ENCODE results near the gene KCNN4.
"Not testable (repeated sequence)": the region's sequence is repeated elsewhere in the genome, so short reads cannot be mapped to it uniquely, and the experiment has no call there.

Gene KCNN4

GRCh38 chr19:43798546-43799409, 18.0 kb upstream of the KCNN4 start:
- peak in 1 of 2 donors; percentile 64 for DNase-seq (ENCODE audit: low read depth in 2 of 2)

GRCh38 chr19:43798026-43798545, 17.3 kb upstream of the KCNN4 start:
- DNase-seq (ENCODE audit: low read depth in 2 of 2), result no peak

- no peak for DNase-seq (ENCODE audit: low read depth in 2 of 2)
These were observed 16.8 kb upstream of the KCNN4 start for GRCh38 chr19:43797556-43797955.

- no peak for DNase-seq (ENCODE audit: low read depth in 2 of 2)
These were observed 16.3 kb upstream of the KCNN4 start for GRCh38 chr19:43797118-43797517.

GRCh38 chr19:43790587-43790986, 9.8 kb upstream of the KCNN4 start:
- DNase-seq (ENCODE audit: low read depth in 2 of 2), result no peak

GRCh38 chr19:43789029-43789428, 8.3 kb upstream of the KCNN4 start:
- no peak for DNase-seq (ENCODE audit: low read depth in 2 of 2)

- no peak for DNase-seq (ENCODE audit: low read depth in 2 of 2)
These were observed 5.9 kb upstream of the KCNN4 start for GRCh38 chr19:43786665-43787064.

- no peak for DNase-seq (ENCODE audit: low read depth in 2 of 2)
These were observed 4.4 kb upstream of the KCNN4 start for GRCh38 chr19:43784981-43785808.

- peak in 1 of 2 donors; percentile 60 for DNase-seq (ENCODE audit: low read depth in 2 of 2)
These were observed 3.6 kb upstream of the KCNN4 start for GRCh38 chr19:43784241-43784980.

- no peak for DNase-seq (ENCODE audit: low read depth in 2 of 2)
These were observed 2.9 kb upstream of the KCNN4 start for GRCh38 chr19:43783636-43784035.

GRCh38 chr19:43782689-43783231, 2.0 kb upstream of the KCNN4 start:
- DNase-seq (ENCODE audit: low read depth in 2 of 2), result no peak

GRCh38 chr19:43782311-43782660, 1.5 kb upstream of the KCNN4 start:
- DNase-seq (ENCODE audit: low read depth in 2 of 2), result no peak

- no peak for DNase-seq (ENCODE audit: low read depth in 2 of 2)
These were observed 997 bp upstream of the KCNN4 start for GRCh38 chr19:43781630-43782310.

GRCh38 chr19:43779820-43780219, 953 bp downstream of the KCNN4 start:
- no peak for DNase-seq (ENCODE audit: low read depth in 2 of 2)

- no peak for DNase-seq (ENCODE audit: low read depth in 2 of 2)
These were observed 1.5 kb downstream of the KCNN4 start for GRCh38 chr19:43779147-43779819.

- DNase-seq (ENCODE audit: low read depth in 2 of 2), result no peak
These were observed 2.1 kb downstream of the KCNN4 start for GRCh38 chr19:43778651-43779050.

GRCh38 chr19:43777163-43777695, 3.5 kb downstream of the KCNN4 start:
- no peak for DNase-seq (ENCODE audit: low read depth in 2 of 2)

GRCh38 chr19:43776286-43776685, 4.5 kb downstream of the KCNN4 start:
- peak; percentile 67 to 70 for DNase-seq (ENCODE audit: low read depth in 2 of 2)

GRCh38 chr19:43775299-43775890, 5.4 kb downstream of the KCNN4 start:
- DNase-seq (ENCODE audit: low read depth in 2 of 2), result no peak

- not testable (repeated sequence) for DNase-seq (ENCODE audit: low read depth in 2 of 2)
These were observed 5.9 kb downstream of the KCNN4 start for GRCh38 chr19:43774940-43775258.
